ENCODE results near the gene PRLR.
"Not testable (repeated sequence)": the region's sequence is repeated elsewhere in the genome, so short reads cannot be mapped to it uniquely, and the experiment has no call there.

Gene PRLR

GRCh38 chr5:35230038-35230611, at the start of gene PRLR:
Gene PRLR, minus strand, starts transcription at chr5:35230487. Its CDS starts 140,867 bp downstream, at chr5:35089620.
- no peak for DNase-seq

- no peak for DNase-seq
Measured at GRCh38 chr5:35274839-35275509, 44.7 kb upstream of the PRLR start.

- DNase-seq = no peak
Measured at GRCh38 chr5:35269006-35269405, 38.7 kb upstream of the PRLR start.

- DNase-seq = no peak
Measured at GRCh38 chr5:35266276-35266675, 36.0 kb upstream of the PRLR start.

GRCh38 chr5:35264509-35264908, 34.2 kb upstream of the PRLR start:
- DNase-seq = no peak

- DNase-seq = no peak
Measured at GRCh38 chr5:35263266-35263877, 33.1 kb upstream of the PRLR start.

GRCh38 chr5:35253582-35253981, 23.3 kb upstream of the PRLR start:
- DNase-seq = no peak

- DNase-seq = no peak
Measured at GRCh38 chr5:35252963-35253362, 22.7 kb upstream of the PRLR start.

GRCh38 chr5:35248843-35249780, 18.8 kb upstream of the PRLR start:
- no peak for DNase-seq

- DNase-seq = no peak
Measured at GRCh38 chr5:35247648-35248034, 17.4 kb upstream of the PRLR start.

GRCh38 chr5:35246900-35247647, 16.8 kb upstream of the PRLR start:
- no peak for DNase-seq

GRCh38 chr5:35246411-35246810, 16.1 kb upstream of the PRLR start:
- no peak for DNase-seq

- DNase-seq = not testable (repeated sequence)
Measured at GRCh38 chr5:35245371-35245770, 15.1 kb upstream of the PRLR start.

GRCh38 chr5:35244171-35244570, 13.9 kb upstream of the PRLR start:
- no peak for DNase-seq

- no peak for DNase-seq
Measured at GRCh38 chr5:35242702-35243258, 12.5 kb upstream of the PRLR start.

GRCh38 chr5:35240892-35241291, 10.6 kb upstream of the PRLR start:
- no peak for DNase-seq

- no peak for DNase-seq
Measured at GRCh38 chr5:35239911-35240610, 9.8 kb upstream of the PRLR start.

GRCh38 chr5:35239476-35239875, 9.2 kb upstream of the PRLR start:
- no peak for DNase-seq

- DNase-seq = no peak
Measured at GRCh38 chr5:35237580-35238376, 7.5 kb upstream of the PRLR start.

GRCh38 chr5:35236770-35237169, 6.5 kb upstream of the PRLR start:
- no peak for DNase-seq

GRCh38 chr5:35233601-35234000, 3.3 kb upstream of the PRLR start:
- no peak for DNase-seq
